ENCODE measurements around the gene LRRC37A.
"Not testable (repeated sequence)": the region's sequence is repeated elsewhere in the genome, so short reads cannot be mapped to it uniquely, and the experiment has no call there.

DNA sequence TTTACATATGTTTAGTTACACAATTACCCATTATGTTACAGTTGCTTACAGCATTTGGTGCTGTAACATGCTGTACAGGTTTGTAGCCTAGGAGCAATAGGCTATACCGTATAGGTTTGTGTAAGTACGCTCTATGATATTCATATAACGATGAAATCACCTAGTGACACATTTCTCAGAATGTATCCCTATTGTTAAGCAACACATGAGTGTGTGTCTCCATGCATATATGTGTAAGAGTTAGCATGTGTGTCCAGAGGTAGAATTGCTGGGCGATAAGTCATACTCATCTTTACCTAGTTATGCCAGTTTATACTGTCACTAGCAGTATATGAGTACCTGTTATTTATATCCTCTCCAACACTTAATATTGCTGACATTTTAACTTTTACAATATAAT is 88.2 kb downstream of the LRRC37A start:
- TF ChIP-seq POLR2A, CTCF (IDR thresholded peaks at IDR 0.05): not testable (repeated sequence)
